HepG2 (cell line): ENCODE data around the gene PHRF1. TPM values are rescaled to one million over a fixed set of nuclear protein-coding genes. Genes with fewer than 3 reads are reported as not detected.
A peak's percentile ranks its signal among the peaks of the same experiment; 100 is the strongest.

Experiments
- FOXA3 ChIP-seq: IDR thresholded peaks from 2 replicates; pipeline ENCODE4 v1.6.1; 2016; ENCODE audit warnings: missing genetic modification reagents, missing compliant biosample characterization
- GATAD1 ChIP-seq: IDR thresholded peaks from 2 replicates; pipeline ENCODE4 v1.6.1; 2016; ENCODE audit warnings: missing genetic modification reagents, missing compliant biosample characterization
- HNRNPLL ChIP-seq: fragments of 200-400 bp; formaldehyde crosslinking; IDR thresholded peaks from 2 replicates; pipeline ENCODE4 v1.6.1; 2017; ENCODE audit warnings: mild to moderate bottlenecking, low read depth, low read length; ENCODE audit not compliant: poor library complexity, severe bottlenecking
- MED13 ChIP-seq: sonication (generic); formaldehyde crosslinking; IDR thresholded peaks from 2 replicates; pipeline ENCODE4 v1.5.0; 2020; ENCODE audit warnings: missing genetic modification reagents
- MIER3 ChIP-seq: IDR thresholded peaks from 2 replicates; pipeline ENCODE4 v1.6.1; 2016; ENCODE audit warnings: missing compliant biosample characterization, borderline replicate concordance
- MTF1 ChIP-seq: sonication (generic); formaldehyde crosslinking; IDR thresholded peaks from 2 replicates; pipeline ENCODE4 v1.5.0; 2020; ENCODE audit warnings: missing genetic modification reagents
- NCOA1 ChIP-seq: sonication (generic); formaldehyde crosslinking; IDR thresholded peaks from 2 replicates; pipeline ENCODE4 v1.9.0; 2021; ENCODE audit warnings: missing genetic modification reagents
- PHF21A ChIP-seq: sonication (generic); formaldehyde crosslinking; IDR thresholded peaks from 2 replicates; pipeline ENCODE4 v1.5.0; 2020; ENCODE audit warnings: mild to moderate bottlenecking, missing genetic modification reagents
- SALL1 ChIP-seq: sonication (generic); formaldehyde crosslinking; IDR thresholded peaks from 2 replicates; pipeline ENCODE4 v1.8.0; 2022; ENCODE audit warnings: mild to moderate bottlenecking, missing genetic modification reagents
- ZNF431 ChIP-seq: sonication (generic); formaldehyde crosslinking; IDR thresholded peaks from 2 replicates; pipeline ENCODE4 v1.9.0; 2022; ENCODE audit warnings: missing genetic modification reagents, low read depth, mild to moderate bottlenecking, borderline replicate concordance
- ZNF788 ChIP-seq: sonication (generic); formaldehyde crosslinking; IDR thresholded peaks from 2 replicates; pipeline ENCODE4 v1.5.0; 2020; ENCODE audit warnings: mild to moderate bottlenecking, missing genetic modification reagents, borderline replicate concordance
- ZSCAN25 ChIP-seq: sonication (generic); formaldehyde crosslinking; IDR thresholded peaks from 2 replicates; pipeline ENCODE4 v1.8.0; 2022; ENCODE audit warnings: mild to moderate bottlenecking, missing genetic modification reagents
- polyA plus RNA-seq, 8 experiments: library from polyadenylated mRNA; depleted of rRNA in 3 of 8; stranded (reverse) in 7 of 8; unstranded in 1 of 8; fragments of >200 nt; fragmentation: Illumina TruSeq in 4 of 8; extraction: Trizol in 4 of 8; gene quantifications; 2 replicates each; pipeline versions ENCODE4 v1.2.1 to v1.2.3, GENCODE V29; 2011 to 2016; ENCODE audit warnings: low read depth in 4 of 8, missing spikeins in 1 of 8, mixed read lengths in 1 of 8; ENCODE audit not compliant: insufficient read depth in 1 of 8
- total RNA-seq, 5 experiments: library from RNA; depleted of rRNA; stranded (reverse); fragments of >200 nt; fragmentation: Illumina TruSeq; extraction: Trizol; gene quantifications; 2 replicates each; pipeline ENCODE4 v1.2.3, GENCODE V29; 2016; ENCODE audit warnings: low read depth in 1 of 5
- TF ChIP-seq, protein P1 (sequence below): sonication (generic); formaldehyde crosslinking; IDR thresholded peaks from 2 replicates; pipeline ENCODE4 v1.4.0; 2020; ENCODE audit warnings: missing genetic modification reagents
- TF ChIP-seq, protein P2 (sequence below): conservative IDR thresholded peaks from 2 replicates; pipeline ENCODE4 v1.6.1; 2018; ENCODE audit warnings: missing genetic modification reagents
- TF ChIP-seq, protein P3 (sequence below): sonication (generic); formaldehyde crosslinking; IDR thresholded peaks from 2 replicates; pipeline ENCODE4 v1.8.0; 2022; ENCODE audit warnings: missing genetic modification reagents, low read depth, mild to moderate bottlenecking, borderline replicate concordance
- TF ChIP-seq, protein P4 (sequence below): sonication (generic); formaldehyde crosslinking; IDR thresholded peaks from 2 replicates; pipeline ENCODE4 v1.4.0; 2020; ENCODE audit warnings: mild to moderate bottlenecking, missing genetic modification reagents
- TF ChIP-seq, protein P5 (sequence below): sonication (generic); formaldehyde crosslinking; IDR thresholded peaks from 2 replicates; pipeline ENCODE4 v1.8.0; 2022; ENCODE audit warnings: mild to moderate bottlenecking, missing genetic modification reagents, borderline replicate concordance
- TF ChIP-seq, protein P6 (sequence below): sonication (generic); formaldehyde crosslinking; IDR thresholded peaks from 2 replicates; pipeline ENCODE4 v1.5.0; 2020; ENCODE audit warnings: mild to moderate bottlenecking, missing genetic modification reagents
- TF ChIP-seq, protein P7 (sequence below): sonication (generic); formaldehyde crosslinking; IDR thresholded peaks from 2 replicates; pipeline ENCODE4 v1.5.0; 2020; ENCODE audit warnings: missing genetic modification reagents

The PHRF1 gene
- total and polyA plus RNA-seq, 2 of the 13 experiments (the other 11 are each of a cell fraction or from before 2014, with no cell fraction given), result 8.2 to 16.7 TPM

DNA sequence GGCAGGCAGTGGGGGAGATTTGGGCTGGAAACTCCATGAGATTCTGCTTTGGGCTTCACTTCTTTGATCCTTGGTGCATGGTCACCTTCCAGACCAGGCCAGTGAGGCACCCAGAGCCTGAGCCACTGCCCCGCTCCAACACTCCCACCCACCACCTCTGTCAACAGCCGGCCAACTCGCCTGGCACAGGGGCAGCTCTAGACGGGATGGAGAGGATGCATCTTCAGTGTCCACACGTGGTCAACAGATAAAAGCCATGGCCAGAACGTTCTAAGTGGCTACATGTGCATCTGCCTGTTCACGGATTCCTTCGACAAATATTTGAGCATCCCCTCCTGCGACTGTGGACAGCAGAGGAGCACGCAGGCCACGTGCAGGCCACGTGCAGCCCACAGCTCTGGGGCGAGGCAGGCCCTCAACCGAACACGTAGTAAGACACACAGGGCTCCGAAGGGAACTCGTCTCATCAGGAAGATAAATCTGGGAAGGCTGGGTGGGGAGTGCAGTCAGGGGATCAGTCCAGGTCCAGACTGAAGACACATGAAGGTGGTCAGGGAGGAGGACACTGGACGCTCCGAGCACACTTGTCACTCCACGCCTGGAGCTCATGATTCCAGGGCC is 37.7 kb upstream of the PHRF1 start (continued):
- TF ChIP-seq, protein P1, sequence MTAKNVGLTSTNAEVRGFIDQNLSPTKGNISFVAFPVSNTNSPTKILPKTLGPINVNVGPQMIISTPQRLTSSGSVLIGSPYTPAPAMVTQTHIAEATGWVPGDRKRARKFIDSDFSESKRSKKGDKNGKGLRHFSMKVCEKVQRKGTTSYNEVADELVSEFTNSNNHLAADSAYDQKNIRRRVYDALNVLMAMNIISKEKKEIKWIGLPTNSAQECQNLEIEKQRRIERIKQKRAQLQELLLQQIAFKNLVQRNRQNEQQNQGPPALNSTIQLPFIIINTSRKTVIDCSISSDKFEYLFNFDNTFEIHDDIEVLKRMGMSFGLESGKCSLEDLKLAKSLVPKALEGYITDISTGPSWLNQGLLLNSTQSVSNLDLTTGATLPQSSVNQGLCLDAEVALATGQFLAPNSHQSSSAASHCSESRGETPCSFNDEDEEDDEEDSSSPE, result no peak
- TF ChIP-seq PHF21A (CRISPR knock-in tag) (0 out of 2 replicates have a peak, but pooled peaks have one; percentile 22), MIER3 (no peak), NCOA1 (CRISPR knock-in tag) (no peak), GATAD1 (0 out of 2 replicates have a peak, but pooled peaks have one; percentile 36), MED13 (CRISPR knock-in tag) (no peak), HNRNPLL (no peak), ZSCAN25 (CRISPR knock-in tag) (no peak), ZNF788 (CRISPR knock-in tag) (no peak), MTF1 (CRISPR knock-in tag) (no peak), ZNF431 (CRISPR knock-in tag) (0 out of 2 replicates have a peak, but pooled peaks have one; percentile 39), SALL1 (CRISPR knock-in tag) (peak; percentile 61; the same call in 1 of the 2 replicates), FOXA3 (peak; percentile 17; the same call in 1 of the 2 replicates)
- TF ChIP-seq, protein P2, sequence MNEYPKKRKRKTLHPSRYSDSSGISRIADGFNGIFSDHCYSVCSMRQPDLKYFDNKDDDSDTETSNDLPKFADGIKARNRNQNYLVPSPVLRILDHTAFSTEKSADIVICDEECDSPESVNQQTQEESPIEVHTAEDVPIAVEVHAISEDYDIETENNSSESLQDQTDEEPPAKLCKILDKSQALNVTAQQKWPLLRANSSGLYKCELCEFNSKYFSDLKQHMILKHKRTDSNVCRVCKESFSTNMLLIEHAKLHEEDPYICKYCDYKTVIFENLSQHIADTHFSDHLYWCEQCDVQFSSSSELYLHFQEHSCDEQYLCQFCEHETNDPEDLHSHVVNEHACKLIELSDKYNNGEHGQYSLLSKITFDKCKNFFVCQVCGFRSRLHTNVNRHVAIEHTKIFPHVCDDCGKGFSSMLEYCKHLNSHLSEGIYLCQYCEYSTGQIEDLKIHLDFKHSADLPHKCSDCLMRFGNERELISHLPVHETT (CRISPR knock-in tag), result no peak
- TF ChIP-seq, protein P3, sequence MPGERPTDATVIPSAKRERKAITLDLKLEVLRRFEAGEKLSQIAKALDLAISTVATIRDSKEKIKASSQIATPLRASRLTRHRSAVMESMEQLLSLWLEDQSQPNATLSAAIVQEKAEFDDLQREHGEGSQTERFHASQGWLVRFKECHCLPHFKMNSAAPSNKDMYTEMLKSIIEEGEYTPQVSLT (CRISPR knock-in tag), result no peak
- TF ChIP-seq, protein P4, sequence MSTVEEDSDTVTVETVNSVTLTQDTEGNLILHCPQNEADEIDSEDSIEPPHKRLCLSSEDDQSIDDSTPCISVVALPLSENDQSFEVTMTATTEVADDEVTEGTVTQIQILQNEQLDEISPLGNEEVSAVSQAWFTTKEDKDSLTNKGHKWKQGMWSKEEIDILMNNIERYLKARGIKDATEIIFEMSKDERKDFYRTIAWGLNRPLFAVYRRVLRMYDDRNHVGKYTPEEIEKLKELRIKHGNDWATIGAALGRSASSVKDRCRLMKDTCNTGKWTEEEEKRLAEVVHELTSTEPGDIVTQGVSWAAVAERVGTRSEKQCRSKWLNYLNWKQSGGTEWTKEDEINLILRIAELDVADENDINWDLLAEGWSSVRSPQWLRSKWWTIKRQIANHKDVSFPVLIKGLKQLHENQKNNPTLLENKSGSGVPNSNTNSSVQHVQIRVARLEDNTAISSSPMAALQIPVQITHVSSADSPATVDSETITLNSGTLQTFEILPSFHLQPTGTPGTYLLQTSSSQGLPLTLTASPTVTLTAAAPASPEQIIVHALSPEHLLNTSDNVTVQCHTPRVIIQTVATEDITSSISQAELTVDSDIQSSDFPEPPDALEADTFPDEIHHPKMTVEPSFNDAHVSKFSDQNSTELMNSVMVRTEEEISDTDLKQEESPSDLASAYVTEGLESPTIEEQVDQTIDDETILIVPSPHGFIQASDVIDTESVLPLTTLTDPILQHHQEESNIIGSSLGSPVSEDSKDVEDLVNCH (CRISPR knock-in tag), result 0 out of 2 replicates have a peak, but pooled peaks have one; percentile 50
- TF ChIP-seq, protein P5, sequence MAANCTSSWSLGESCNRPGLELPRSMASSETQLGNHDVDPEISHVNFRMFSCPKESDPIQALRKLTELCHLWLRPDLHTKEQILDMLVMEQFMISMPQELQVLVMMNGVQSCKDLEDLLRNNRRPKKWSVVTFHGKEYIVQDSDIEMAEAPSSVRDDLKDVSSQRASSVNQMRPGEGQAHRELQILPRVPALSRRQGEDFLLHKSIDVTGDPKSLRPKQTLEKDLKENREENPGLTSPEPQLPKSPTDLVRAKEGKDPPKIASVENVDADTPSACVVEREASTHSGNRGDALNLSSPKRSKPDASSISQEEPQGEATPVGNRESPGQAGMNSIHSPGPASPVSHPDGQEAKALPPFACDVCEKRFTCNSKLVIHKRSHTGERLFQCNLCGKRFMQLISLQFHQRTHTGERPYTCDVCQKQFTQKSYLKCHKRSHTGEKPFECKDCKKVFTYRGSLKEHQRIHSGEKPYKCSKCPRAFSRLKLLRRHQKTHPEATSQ (CRISPR knock-in tag), result no peak
- TF ChIP-seq, protein P6, sequence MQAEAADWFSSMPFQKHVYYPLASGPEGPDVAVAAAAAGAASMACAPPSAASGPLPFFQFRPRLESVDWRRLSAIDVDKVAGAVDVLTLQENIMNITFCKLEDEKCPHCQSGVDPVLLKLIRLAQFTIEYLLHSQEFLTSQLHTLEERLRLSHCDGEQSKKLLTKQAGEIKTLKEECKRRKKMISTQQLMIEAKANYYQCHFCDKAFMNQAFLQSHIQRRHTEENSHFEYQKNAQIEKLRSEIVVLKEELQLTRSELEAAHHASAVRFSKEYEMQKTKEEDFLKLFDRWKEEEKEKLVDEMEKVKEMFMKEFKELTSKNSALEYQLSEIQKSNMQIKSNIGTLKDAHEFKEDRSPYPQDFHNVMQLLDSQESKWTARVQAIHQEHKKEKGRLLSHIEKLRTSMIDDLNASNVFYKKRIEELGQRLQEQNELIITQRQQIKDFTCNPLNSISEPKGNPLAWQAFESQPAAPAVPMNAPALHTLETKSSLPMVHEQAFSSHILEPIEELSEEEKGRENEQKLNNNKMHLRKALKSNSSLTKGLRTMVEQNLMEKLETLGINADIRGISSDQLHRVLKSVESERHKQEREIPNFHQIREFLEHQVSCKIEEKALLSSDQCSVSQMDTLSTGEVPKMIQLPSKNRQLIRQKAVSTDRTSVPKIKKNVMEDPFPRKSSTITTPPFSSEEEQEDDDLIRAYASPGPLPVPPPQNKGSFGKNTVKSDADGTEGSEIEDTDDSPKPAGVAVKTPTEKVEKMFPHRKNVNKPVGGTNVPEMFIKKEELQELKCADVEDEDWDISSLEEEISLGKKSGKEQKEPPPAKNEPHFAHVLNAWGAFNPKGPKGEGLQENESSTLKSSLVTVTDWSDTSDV (CRISPR knock-in tag), result 0 out of 2 replicates have a peak, but pooled peaks have one; percentile 56
- TF ChIP-seq, protein P7, sequence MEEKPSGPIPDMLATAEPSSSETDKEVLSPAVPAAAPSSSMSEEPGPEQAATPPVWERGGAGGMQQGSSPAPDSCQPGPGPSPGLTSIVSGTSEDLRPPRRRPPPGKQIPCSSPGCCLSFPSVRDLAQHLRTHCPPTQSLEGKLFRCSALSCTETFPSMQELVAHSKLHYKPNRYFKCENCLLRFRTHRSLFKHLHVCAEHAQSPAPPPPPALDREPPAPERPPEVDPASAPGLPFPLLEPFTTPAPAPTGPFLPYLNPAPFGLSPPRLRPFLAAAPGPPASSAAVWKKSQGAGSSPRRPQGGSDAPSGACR, result no peak
